ENCODE results near the gene TICAM2.

The TICAM2 gene

GRCh38 chr5:115568668-115569067, 33.6 kb downstream of the TICAM2 start:
- DNase-seq (ENCODE audit: low read depth in 2 of 2), result no peak

- DNase-seq (ENCODE audit: low read depth in 2 of 2), result no peak
These were observed 37.0 kb downstream of the TICAM2 start for GRCh38 chr5:115565233-115565632.

- no peak for DNase-seq (ENCODE audit: low read depth in 2 of 2)
These were observed 41.1 kb downstream of the TICAM2 start for GRCh38 chr5:115561176-115561575.

GRCh38 chr5:115559524-115559923, 42.8 kb downstream of the TICAM2 start:
- DNase-seq (ENCODE audit: low read depth in 2 of 2), result no peak

GRCh38 chr5:115558388-115558956, 43.8 kb downstream of the TICAM2 start:
- no peak for DNase-seq (ENCODE audit: low read depth in 2 of 2)

DNA sequence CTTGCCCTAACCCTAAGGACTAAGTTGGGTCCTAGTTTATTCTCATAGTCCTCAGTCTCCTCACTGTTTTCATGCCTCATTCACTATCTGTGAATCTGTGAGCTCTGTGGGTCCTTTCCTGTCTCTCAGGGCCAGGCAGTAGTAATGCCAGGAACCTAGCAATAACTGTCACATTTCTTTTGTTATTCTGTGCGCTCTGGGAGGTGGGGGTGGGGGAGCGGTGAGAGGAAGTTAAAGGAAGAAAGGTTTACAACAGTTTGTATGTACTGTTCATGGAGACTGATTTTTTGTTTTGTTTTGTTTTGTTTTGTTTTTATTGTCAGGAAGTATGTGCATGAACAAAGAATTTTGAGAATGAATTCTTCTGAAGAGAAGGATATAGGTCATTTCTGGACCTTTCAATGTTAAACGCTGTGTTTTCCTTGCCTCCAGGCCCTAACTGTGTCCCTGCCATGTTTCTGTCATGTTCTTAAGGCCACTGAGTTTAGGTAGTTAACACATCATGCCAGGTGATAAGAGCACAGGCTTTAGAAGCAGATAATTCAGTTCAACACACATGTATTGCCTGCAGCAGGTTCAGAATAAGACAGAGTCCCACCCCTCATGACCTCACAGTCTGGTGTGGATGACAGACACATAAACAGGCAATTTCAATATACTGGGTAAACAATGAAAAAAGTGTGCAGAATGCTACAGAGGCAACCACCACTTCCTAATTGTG, 44.5 kb downstream of the TICAM2 start:
- DNase-seq (ENCODE audit: low read depth in 2 of 2), result no peak

DNA sequence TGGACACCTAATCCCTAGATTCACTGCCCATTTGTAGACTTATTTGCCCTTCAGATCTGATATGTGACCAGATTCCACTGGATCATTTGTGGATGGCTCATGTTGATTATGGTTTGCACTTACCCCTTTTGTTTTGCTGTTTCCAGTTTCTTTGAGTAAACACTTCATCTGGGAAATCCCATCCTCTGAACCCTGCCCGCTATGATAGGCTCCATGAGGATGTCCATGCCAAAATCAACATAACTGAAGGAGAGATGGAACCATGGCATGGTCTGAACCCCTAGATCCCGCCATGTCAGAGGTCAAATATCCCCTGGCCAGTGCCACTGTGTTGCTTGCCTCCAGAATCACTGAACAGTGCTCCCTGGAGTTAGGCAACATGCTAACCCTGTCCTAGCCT, 46.0 kb downstream of the TICAM2 start:
- no peak for DNase-seq (ENCODE audit: low read depth in 2 of 2)

- DNase-seq (ENCODE audit: low read depth in 2 of 2), result no peak
These were observed 47.1 kb downstream of the TICAM2 start for GRCh38 chr5:115555084-115555633.

GRCh38 chr5:115553082-115553481, 49.2 kb downstream of the TICAM2 start:
- no peak for DNase-seq (ENCODE audit: low read depth in 2 of 2)

DNA sequence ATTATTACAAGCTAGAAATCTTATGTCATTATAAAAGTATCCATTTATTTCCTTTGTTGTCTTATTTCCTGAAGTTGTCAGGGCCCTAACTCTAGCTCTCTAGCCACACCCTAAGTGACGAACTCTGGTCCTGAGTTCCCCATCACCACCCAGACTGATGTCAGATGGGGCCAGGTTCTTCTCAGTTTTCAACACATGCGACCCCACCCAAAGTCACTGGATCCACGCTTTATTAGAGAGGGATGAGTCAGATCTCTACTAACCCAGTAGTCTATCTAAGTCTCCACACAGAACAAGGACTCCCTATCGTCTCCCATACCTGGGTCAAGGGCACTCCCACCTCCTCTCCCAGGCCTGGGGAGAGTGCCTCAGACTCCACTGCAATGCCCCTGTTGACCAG, 50.9 kb downstream of the TICAM2 start:
- no peak for DNase-seq (ENCODE audit: low read depth in 2 of 2)

GRCh38 chr5:115549154-115549553, 53.1 kb downstream of the TICAM2 start:
- no peak for DNase-seq (ENCODE audit: low read depth in 2 of 2)

GRCh38 chr5:115548683-115549082, 53.6 kb downstream of the TICAM2 start:
- DNase-seq (ENCODE audit: low read depth in 2 of 2), result no peak

DNA sequence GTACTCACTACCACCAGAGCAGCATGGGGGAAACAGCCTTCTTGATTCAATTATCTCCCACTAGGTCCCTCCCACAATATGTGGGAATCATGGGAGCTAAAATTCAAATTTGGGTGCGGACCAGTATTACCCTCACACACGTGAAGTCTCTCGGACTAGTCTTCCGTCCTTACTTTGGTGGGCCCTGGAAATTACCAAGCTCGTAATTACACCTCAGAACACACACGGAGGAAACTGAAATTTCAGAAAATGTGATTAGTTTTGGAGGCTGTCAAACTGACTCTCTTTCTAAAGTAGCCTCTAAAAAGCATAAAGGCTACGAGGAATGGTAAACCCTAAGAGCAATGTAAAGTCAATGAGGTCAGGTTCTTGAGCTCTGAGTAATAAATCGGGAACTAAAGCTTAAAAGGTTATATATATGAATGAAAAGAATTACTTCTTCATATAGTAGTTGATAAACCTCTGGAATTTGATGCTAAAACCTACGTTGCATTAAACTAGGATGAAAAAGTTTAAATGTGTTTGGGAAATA, 56.9 kb downstream of the TICAM2 start:
- no peak for DNase-seq (ENCODE audit: low read depth in 2 of 2)

- peak; percentile 92 to 98 for DNase-seq (ENCODE audit: low read depth in 2 of 2)
These were observed 57.6 kb downstream of the TICAM2 start, which contains the start of gene FEM1C for GRCh38 chr5:115544436-115545350. Gene FEM1C, minus strand, starts transcription at chr5:115544775. Its CDS starts 1,282 bp downstream, at chr5:115543493.

GRCh38 chr5:115544043-115544435, 58.2 kb downstream of the TICAM2 start:
- DNase-seq (ENCODE audit: low read depth in 2 of 2), result peak; percentile 19

DNA sequence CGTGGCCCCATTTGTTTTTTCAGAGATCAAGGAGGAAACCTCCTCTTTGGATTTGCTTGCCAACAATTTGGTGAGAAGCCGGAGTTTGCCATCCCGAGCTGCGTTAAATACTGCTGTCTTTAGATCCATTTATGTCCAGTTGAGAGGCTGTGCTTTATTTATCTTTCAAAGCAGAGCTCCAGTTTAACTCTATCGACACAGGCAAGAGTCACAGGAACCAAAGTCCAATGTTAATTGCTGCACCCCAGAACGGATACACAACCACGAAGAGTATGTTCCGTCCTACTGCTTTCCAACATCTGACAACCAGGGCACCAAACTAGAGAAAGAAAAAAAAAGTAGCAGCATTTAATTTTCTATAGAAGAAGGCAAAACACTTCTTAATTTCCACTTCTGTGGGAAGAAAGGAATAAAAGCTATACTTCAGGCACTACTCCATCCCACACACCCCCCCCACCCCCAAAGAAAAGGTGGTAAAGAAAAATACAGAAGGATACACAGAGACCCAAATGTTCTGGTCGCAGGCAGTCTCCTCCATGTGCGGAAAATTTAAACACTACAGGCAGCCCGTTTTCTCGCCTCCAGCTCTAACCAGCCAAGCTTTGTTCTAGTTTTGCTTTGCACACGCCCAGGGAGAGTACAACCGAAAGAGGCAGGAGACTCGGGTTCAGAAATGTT, 58.8 kb downstream of the TICAM2 start:
- no peak for DNase-seq (ENCODE audit: low read depth in 2 of 2)

GRCh38 chr5:115542651-115543364, 59.5 kb downstream of the TICAM2 start:
- no peak for DNase-seq (ENCODE audit: low read depth in 2 of 2)

DNA sequence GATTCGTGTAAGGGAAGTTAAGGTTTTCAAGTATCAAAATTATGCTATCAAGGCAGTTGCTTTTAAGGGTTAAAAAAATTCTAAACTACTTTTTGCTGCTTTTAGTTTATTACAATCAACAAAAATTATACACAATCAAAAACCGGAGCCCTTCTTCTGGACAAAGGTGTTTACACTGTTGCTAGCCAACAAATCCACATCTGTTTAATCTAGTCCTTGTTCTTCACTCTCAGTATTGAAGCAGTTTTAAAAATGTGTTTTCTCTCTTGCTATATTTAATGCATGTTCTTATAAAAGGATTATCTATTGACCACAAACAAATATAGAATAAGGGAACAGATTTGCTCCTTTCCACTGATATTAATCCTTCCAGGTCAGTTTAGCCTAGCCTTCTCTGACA, 60.2 kb downstream of the TICAM2 start:
- DNase-seq (ENCODE audit: low read depth in 2 of 2), result no peak

DNA sequence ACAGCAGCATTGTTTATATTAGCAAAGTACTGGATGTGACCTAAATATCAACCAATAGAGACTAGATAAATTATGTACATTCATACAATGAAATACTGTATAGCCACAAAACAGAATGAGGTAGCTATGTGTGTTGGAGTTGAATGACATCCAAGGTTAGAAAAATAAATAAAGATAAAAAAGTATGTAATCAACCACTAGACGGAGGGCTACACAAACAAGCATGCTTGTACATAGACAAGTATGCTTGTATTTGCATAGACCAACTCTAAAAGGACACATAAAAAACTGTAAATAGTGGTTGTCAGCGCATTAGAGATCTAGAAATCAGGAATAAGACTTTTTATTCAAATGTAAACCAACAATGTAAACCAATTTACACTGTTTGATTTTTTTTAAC, 60.7 kb downstream of the TICAM2 start:
- DNase-seq (ENCODE audit: low read depth in 2 of 2), result no peak

- DNase-seq (ENCODE audit: low read depth in 2 of 2), result no peak
These were observed 66.7 kb downstream of the TICAM2 start for GRCh38 chr5:115535479-115536035.

Measured in stimulated activated CD8-positive, alpha-beta memory T cell treated with anti-CD3 and anti-CD28 coated beads, Interleukin-7, amount 100 ng/mL, for 1 hour (primary cell).